K562 (cell line): ENCODE results near the gene GLP1R. TPM values are rescaled to one million over a fixed set of nuclear protein-coding genes. Genes with fewer than 3 reads are reported as not detected.

ENCODE experiments used
- HCFC1 ChIP-seq: IDR thresholded peaks from 2 replicates; pipeline ENCODE4 v1.6.1; 2012; ENCODE audit warnings: low read depth, low read length, improper control_type of control experiment
- ID3 ChIP-seq, 2 experiments: fragments of 250-450 bp in 1 of 2; fragments of 450-650 bp in 1 of 2; sonication (Bioruptor Pico) in 1 of 2; IDR thresholded peaks; 2 replicates each; pipeline versions ENCODE4 v1.6.1 to v1.8.0; 2016 to 2021; ENCODE audit warnings: mild to moderate bottlenecking in 2 of 2, moderate library complexity in 2 of 2, missing compliant biosample characterization in 1 of 2, missing genetic modification characterization in 1 of 2
- JUN ChIP-seq, 2 experiments: sonication (generic) in 1 of 2; formaldehyde crosslinking in 1 of 2; IDR thresholded peaks; 2 replicates each; pipeline versions ENCODE4 v1.6.1 to v1.8.0; 2012 to 2022; ENCODE audit warnings: borderline replicate concordance in 2 of 2, mild to moderate bottlenecking in 2 of 2, improper control_type of control experiment in 1 of 2, low read depth in 1 of 2, low read length in 1 of 2, missing genetic modification reagents in 1 of 2
- LCOR ChIP-seq: sonication (generic); formaldehyde crosslinking; IDR thresholded peaks from 2 replicates; pipeline ENCODE4 v1.8.0; 2022; ENCODE audit warnings: mild to moderate bottlenecking, missing genetic modification reagents
- MAFF ChIP-seq: IDR thresholded peaks from 2 replicates; pipeline ENCODE4 v1.6.1; 2012; ENCODE audit warnings: low read length, improper control_type of control experiment
- MEF2A ChIP-seq: IDR thresholded peaks from 2 replicates; pipeline ENCODE4 v1.6.1; 2011; ENCODE audit warnings: low read depth, mild to moderate bottlenecking, low read length, moderate library complexity; ENCODE audit not compliant: control insufficient read depth
- SREBF2 ChIP-seq: sonication (generic); formaldehyde crosslinking; IDR thresholded peaks from 2 replicates; pipeline ENCODE4 v1.4.0; 2020; ENCODE audit warnings: mild to moderate bottlenecking, missing genetic modification reagents
- SRSF1 ChIP-seq: fragments of 200-400 bp; formaldehyde crosslinking; IDR thresholded peaks from 2 replicates; pipeline ENCODE4 v1.6.1; 2017; ENCODE audit warnings: mild to moderate bottlenecking, low read depth, low read length, moderate library complexity
- STAG1 ChIP-seq: sonication (generic); formaldehyde crosslinking; IDR thresholded peaks from 2 replicates; pipeline ENCODE4 v1.5.0; 2020; ENCODE audit warnings: missing genetic modification reagents, borderline replicate concordance
- ZC3H8 ChIP-seq: fragments of 450-650 bp; IDR thresholded peaks from 2 replicates; pipeline ENCODE4 v1.6.1; 2017
- ZFX ChIP-seq: sonication (generic); formaldehyde crosslinking; IDR thresholded peaks from 2 replicates; pipeline ENCODE4 v1.8.0; 2022; ENCODE audit warnings: mild to moderate bottlenecking, missing genetic modification reagents, moderate library complexity
- ZKSCAN3 ChIP-seq: fragments of 250-450 bp; sonication (Bioruptor Pico); IDR thresholded peaks from 2 replicates; pipeline ENCODE4 v1.4.0; 2020
- ZNF197 ChIP-seq: fragments of 200-800 bp; sonication (Bioruptor generic); IDR thresholded peaks from 2 replicates; pipeline ENCODE4 v1.6.1; 2016; ENCODE audit warnings: low read depth, missing genetic modification characterization, missing compliant biosample characterization
- ZNF398 ChIP-seq: fragments of 250-450 bp; sonication (Bioruptor Pico); IDR thresholded peaks from 2 replicates; pipeline ENCODE4 v1.8.0; 2021; ENCODE audit warnings: moderate library complexity, mild to moderate bottlenecking, inconsistent platforms
- ZNF511 ChIP-seq: sonication (generic); formaldehyde crosslinking; IDR thresholded peaks from 2 replicates; pipeline ENCODE4 v1.8.0; 2022; ENCODE audit warnings: mild to moderate bottlenecking, missing genetic modification reagents
- ZNF609 ChIP-seq: sonication (generic); formaldehyde crosslinking; IDR thresholded peaks from 2 replicates; pipeline ENCODE4 v1.8.1; 2023; ENCODE audit warnings: missing genetic modification reagents, mild to moderate bottlenecking, borderline replicate concordance
- ZNF77 ChIP-seq: fragments of 250-450 bp; sonication (Bioruptor Pico); IDR thresholded peaks from 2 replicates; pipeline ENCODE4 v1.5.0; 2020
- polyA plus RNA-seq, 8 experiments: library from polyadenylated mRNA; depleted of rRNA in 4 of 8; stranded (reverse) in 5 of 8; unstranded in 3 of 8; fragments of >200 nt; fragmentation: Nextera tagmentation in 2 of 8; fragmentation: Illumina TruSeq in 1 of 8; extraction: Ambion mirVana in 2 of 8; extraction: Trizol in 1 of 8; gene quantifications; 2 replicates each; pipeline versions ENCODE4 v1.2.1 to v1.2.3, GENCODE V29; 2011 to 2014; ENCODE audit warnings: inconsistent platforms in 1 of 8, missing spikeins in 1 of 8
- total RNA-seq, 7 experiments: library from RNA; depleted of rRNA in 6 of 7; stranded (reverse); fragments of >200 nt in 6 of 7; fragmentation: Illumina TruSeq in 2 of 7; extraction: Trizol in 2 of 7; gene quantifications; 2 replicates each; pipeline versions ENCODE4 v1.2.1 to v1.2.3, GENCODE V29; 2011 to 2021; ENCODE audit warnings: low replicate concordance in 1 of 7

GLP1R gene
- total and polyA plus RNA-seq, 9 of the 15 experiments (the other 6 are each of a cell fraction or from before 2014, with no cell fraction given) = not detected

GRCh38 chr6:39114704-39115599 lies 66.4 kb downstream of the GLP1R start, which contains the start of gene SAYSD1 (continued):
- TF ChIP-seq STAG1 (CRISPR knock-in tag) = no peak
- TF ChIP-seq JUN (IDR thresholded peaks at IDR 0.05; ENCODE audit: borderline replicate concordance, low read depth, low read length) = peak; percentile 57; the same call in 1 of the 2 replicates
- no peak for TF ChIP-seq JUN (CRISPR knock-in tag; IDR thresholded peaks at IDR 0.05; ENCODE audit: borderline replicate concordance)
- TF ChIP-seq ZNF609 (CRISPR knock-in tag) = no peak
- TF ChIP-seq ZNF197 (CRISPR knock-in tag) = no peak
- no peak for TF ChIP-seq SREBF2 (CRISPR knock-in tag)
- TF ChIP-seq LCOR (CRISPR knock-in tag) = peak; percentile 82
- no peak for TF ChIP-seq ZNF77 (CRISPR knock-in tag)
- peak; percentile 100 for TF ChIP-seq ZFX (CRISPR knock-in tag)
- TF ChIP-seq MAFF = no peak
- TF ChIP-seq ZKSCAN3 = no peak
- TF ChIP-seq ZC3H8 = no peak
- TF ChIP-seq ZNF511 (CRISPR knock-in tag) = peak; percentile 81
- TF ChIP-seq MEF2A = no peak
- TF ChIP-seq SRSF1 = no peak
- TF ChIP-seq HCFC1 = no peak; the same call in 1 of the 2 replicates
- no peak for TF ChIP-seq ZNF398 (CRISPR knock-in tag)
- no peak for TF ChIP-seq ID3 (CRISPR knock-in tag; IDR thresholded peaks at IDR 0.05)
- TF ChIP-seq ID3 (tag; IDR thresholded peaks at IDR 0.05) = peak; percentile 75
